Lung (tissue), 12 donors: Measurements from ENCODE around the gene SLC25A13. TPM values are rescaled to one million over a fixed set of nuclear protein-coding genes. Genes with fewer than 3 reads are reported as not detected.
A peak's percentile ranks its signal among the peaks of the same experiment; 100 is the strongest.

Experiments
- ATAC-seq: fragments of 200-7000 bp; cut with Tn5 transposase; one replicate; pipeline ENCODE4 v1.9.1; 2020; ENCODE audit warnings: moderate number of reproducible peaks; ENCODE audit not compliant: insufficient read depth, low FRiP score
- DNase-seq, 3 donors: peaks; one replicate each; pipeline ENCODE4 v3.0.0-alpha.2; 2013 to 2017
- H3K27ac ChIP-seq, 2 donors: one replicate each; pipeline ENCODE4 v1.5.1; 2013; ENCODE audit warnings: mild to moderate bottlenecking in 2 of 2, moderate library complexity in 2 of 2, control low read depth in 1 of 2, inconsistent platforms in 1 of 2, low read depth in 1 of 2, low read length in 1 of 2
- H3K27me3 ChIP-seq, 3 donors: one replicate each; pipeline ENCODE4 v1.5.1; 2013; ENCODE audit warnings: low read length in 2 of 3; ENCODE audit not compliant: control insufficient read depth in 3 of 3, insufficient read depth in 3 of 3
- H3K36me3 ChIP-seq, 4 donors: one replicate each; pipeline ENCODE4 v1.5.1; 2013; ENCODE audit warnings: low read length in 4 of 4, mild to moderate bottlenecking in 1 of 4, moderate library complexity in 1 of 4; ENCODE audit not compliant: control insufficient read depth in 4 of 4, insufficient read depth in 4 of 4
- H3K4me1 ChIP-seq, 5 donors: one replicate each; pipeline ENCODE4 v1.5.1; 2013; ENCODE audit warnings: low read length in 5 of 5, mild to moderate bottlenecking in 2 of 5, moderate library complexity in 1 of 5; ENCODE audit not compliant: control insufficient read depth in 5 of 5, insufficient read depth in 5 of 5
- H3K4me3 ChIP-seq: one replicate; pipeline ENCODE4 v1.5.1; 2013; ENCODE audit warnings: mild to moderate bottlenecking, control low read depth, moderate library complexity
- H3K9ac ChIP-seq, 2 donors: one replicate each; pipeline ENCODE4 v1.5.1; 2013; ENCODE audit warnings: low read length in 2 of 2, control low read depth in 1 of 2; ENCODE audit not compliant: insufficient read depth in 1 of 2
- H3K9me3 ChIP-seq, 4 donors: one replicate each; pipeline ENCODE4 v1.5.1; 2013; ENCODE audit warnings: low read length in 3 of 4, mild to moderate bottlenecking in 1 of 4, moderate library complexity in 1 of 4; ENCODE audit not compliant: control insufficient read depth in 4 of 4, insufficient read depth in 3 of 4
- CTCF ChIP-seq: IDR thresholded peaks from 2 replicates; pipeline ENCODE4 v1.5.1; 2012; ENCODE audit warnings: mild to moderate bottlenecking; ENCODE audit errors: control extremely low read depth, extremely low read depth
- WGBS, 2 donors: extraction: QIAGEN DNeasy Blood & Tissue Kit; methylation state at CpG; one replicate each; pipeline ENCODE4 v1.1.7; 2013; 5-methylcytosine and 5-hydroxymethylcytosine counted together
- polyA plus RNA-seq, 2 donors: library from polyadenylated mRNA; stranded (reverse); fragments of 200-250 nt; gene quantifications; one replicate each; pipeline ENCODE4 v1.2.1, GENCODE V29; 2013
- total RNA-seq, 2 donors: library from RNA; depleted of rRNA in 1 of 2; stranded (reverse); fragments of >200 nt in 1 of 2; gene quantifications; one replicate each; pipeline ENCODE4 v1.2.1, GENCODE V29; 2014 to 2021
- donor health status: control.
- donor health status: control.
- donor health status: Bipolar disorder and iron deficiency.
- donor health status: healthy.
- donor health status: DM: yes; HTN: yes; CAD: no.

SLC25A13 gene
- total and polyA plus RNA-seq, 4 donors, result 7.8 to 40.8 (median 19.6) TPM

GRCh38 chr7:96308950-96309263, 13.0 kb downstream of the SLC25A13 start:
- DNase-seq (no peak), ATAC-seq (no peak)
- Histone ChIP-seq H3K4me1 (peaks cover 8 to 31% (median 13%) of the 10 kb centered on the region in 5 donors), H3K36me3 (peaks cover 0 to 4% (median 0%) of the 10 kb centered on the region in 4 donors), H3K27ac (no peak overlapping the region), H3K27me3 (no peaks in the 10 kb centered on the region), H3K4me3 (no peak overlapping the region), H3K9me3 (no peaks in the 10 kb centered on the region), H3K9ac (no peak overlapping the region)
- TF ChIP-seq CTCF, result no peak

- H3K4me3 ChIP-seq, result no peak overlapping the region
- DNase-seq, result peak in 1 of 3 donors; percentile 41
- H3K4me1 ChIP-seq, result peaks cover 8 to 31% (median 15%) of the 10 kb centered on the region in 5 donors
- no peak for ATAC-seq
- peaks cover 0 to 4% (median 1%) of the 10 kb centered on the region in 4 donors for H3K36me3 ChIP-seq
- H3K9me3 ChIP-seq, result peaks cover 0 to 2% (median 0%) of the 10 kb centered on the region in 4 donors
- no peak for TF ChIP-seq CTCF
- no peak overlapping the region for H3K27ac ChIP-seq
- no peaks in the 10 kb centered on the region for H3K27me3 ChIP-seq
- 77 to 85% methylated on average over 4 of the region's 4 CpGs for WGBS, 2 donors
- no peak overlapping the region for H3K9ac ChIP-seq
Observed at GRCh38 chr7:96308253-96308949, 13.5 kb downstream of the SLC25A13 start.

GRCh38 chr7:96306385-96307125, 15.3 kb downstream of the SLC25A13 start:
- no peak overlapping the region for H3K9ac ChIP-seq
- ATAC-seq, result no peak
- no peak for DNase-seq
- peak overlapping the region in 1 of 2 donors; percentile 28 for H3K27ac ChIP-seq
- peaks cover 5 to 22% (median 14%) of the 10 kb centered on the region in 5 donors for H3K4me1 ChIP-seq
- 30 to 60% methylated on average over 8 of the region's 8 CpGs for WGBS, 2 donors
- TF ChIP-seq CTCF, result no peak
- H3K27me3 ChIP-seq, result no peaks in the 10 kb centered on the region
- H3K4me3 ChIP-seq, result no peak overlapping the region
- H3K9me3 ChIP-seq, result peaks cover 0 to 2% (median 0%) of the 10 kb centered on the region in 4 donors
- H3K36me3 ChIP-seq, result peaks cover 0 to 3% (median 1%) of the 10 kb centered on the region in 4 donors
